GM23248 (cell line): ENCODE measurements around the gene MINDY4. TPM values are rescaled to one million over a fixed set of nuclear protein-coding genes. Genes with fewer than 3 reads are reported as not detected.

Source experiments
- DNase-seq: peaks from one replicate; pipeline ENCODE4 v3.0.0-alpha.2; 2015
- H2AFZ ChIP-seq: fragments of 200-600 bp; sonication (generic); 2 replicates; pipeline ENCODE4 v1.6.1; 2016; ENCODE audit warnings: antibody characterized with exemption
- H3F3A ChIP-seq: fragments of 200-600 bp; sonication (generic); 2 replicates; pipeline ENCODE4 v1.6.1; 2016; ENCODE audit warnings: mild to moderate bottlenecking, antibody characterized with exemption, mixed run types; ENCODE audit not compliant: insufficient read depth
- H3K27ac ChIP-seq: fragments of 200-600 bp; sonication (generic); 2 replicates; pipeline ENCODE4 v1.5.1; 2016; ENCODE audit warnings: mild to moderate bottlenecking
- H3K27me3 ChIP-seq: fragments of 200-600 bp; sonication (generic); replicated peaks from 2 replicates; pipeline ENCODE4 v1.6.1; 2016; ENCODE audit warnings: mild to moderate bottlenecking; ENCODE audit not compliant: insufficient read depth
- H3K36me3 ChIP-seq: fragments of 200-600 bp; sonication (generic); 2 replicates; pipeline ENCODE4 v1.6.1; 2016; ENCODE audit warnings: low read depth, mild to moderate bottlenecking
- H3K4me1 ChIP-seq: fragments of 200-600 bp; sonication (generic); 2 replicates; pipeline ENCODE4 v1.6.1; 2016; ENCODE audit warnings: mild to moderate bottlenecking; ENCODE audit not compliant: insufficient read depth
- H3K4me2 ChIP-seq: fragments of 200-600 bp; sonication (generic); one replicate; pipeline ENCODE4 v1.6.1; 2016; ENCODE audit warnings: mild to moderate bottlenecking; ENCODE audit not compliant: unreplicated experiment
- H3K4me3 ChIP-seq: fragments of 200-600 bp; sonication (generic); 2 replicates; pipeline ENCODE4 v1.5.1; 2016; ENCODE audit warnings: mild to moderate bottlenecking
- H3K79me2 ChIP-seq: fragments of 200-600 bp; sonication (generic); 2 replicates; pipeline ENCODE4 v1.6.1; 2016; ENCODE audit warnings: mild to moderate bottlenecking; ENCODE audit not compliant: insufficient read depth
- H3K9ac ChIP-seq: fragments of 200-600 bp; sonication (generic); 2 replicates; pipeline ENCODE4 v1.6.1; 2016; ENCODE audit warnings: mild to moderate bottlenecking
- H3K9me2 ChIP-seq: fragments of 200-600 bp; sonication (generic); 2 replicates; pipeline ENCODE4 v1.6.1; 2016; ENCODE audit warnings: mixed run types, mild to moderate bottlenecking, moderate library complexity; ENCODE audit not compliant: insufficient read depth
- H3K9me3 ChIP-seq: fragments of 200-600 bp; sonication (generic); one replicate; pipeline ENCODE4 v1.6.1; 2017; ENCODE audit warnings: low read depth
- H4K20me1 ChIP-seq: fragments of 200-600 bp; sonication (generic); 2 replicates; pipeline ENCODE4 v1.6.0; 2016; ENCODE audit not compliant: insufficient read depth
- EZH2 ChIP-seq: fragments of 200-600 bp; sonication (generic); IDR thresholded peaks from 2 replicates; pipeline ENCODE4 v1.6.1; 2018; ENCODE audit warnings: antibody characterized with exemption, mild to moderate bottlenecking; ENCODE audit not compliant: insufficient read depth, poor library complexity, severe bottlenecking
- EZH2phosphoT487 ChIP-seq: fragments of 200-600 bp; sonication (generic); IDR thresholded peaks from 2 replicates; pipeline ENCODE4 v1.6.1; 2018; ENCODE audit warnings: antibody characterized with exemption, moderate library complexity, mild to moderate bottlenecking, low read depth; ENCODE audit not compliant: insufficient read depth
- WGBS, 2 experiments: methylation state at CpG; one replicate each; pipeline ENCODE4 v1.1.6; 2015 to 2017; ENCODE audit warnings: low lambda C conversion rate in 2 of 2, low coverage in 1 of 2; ENCODE audit errors: missing lambda C conversion rate in 2 of 2; 5-methylcytosine and 5-hydroxymethylcytosine counted together
- in situ Hi-C: fragments of 300-500 bp; cut with MboI; formaldehyde crosslinking; loops from 2 replicates; pipeline ENCODE4 v1.15.0; 2020
- polyA plus RNA-seq: library from polyadenylated mRNA; unstranded; fragments of >200 nt; fragmentation: Nextera tagmentation; extraction: Ambion mirVana; gene quantifications from 2 replicates; pipeline ENCODE4 v1.2.1, GENCODE V29; 2016
- total RNA-seq: library from RNA; depleted of rRNA; stranded (reverse); fragments of >200 nt; shearing (Covaris generic); gene quantifications from 2 replicates; pipeline ENCODE4 v1.2.3, GENCODE V29; 2014

Gene MINDY4
- total and polyA plus RNA-seq, 2 experiments from 2014 or later = 2.5 to 3.5 TPM

DNA sequence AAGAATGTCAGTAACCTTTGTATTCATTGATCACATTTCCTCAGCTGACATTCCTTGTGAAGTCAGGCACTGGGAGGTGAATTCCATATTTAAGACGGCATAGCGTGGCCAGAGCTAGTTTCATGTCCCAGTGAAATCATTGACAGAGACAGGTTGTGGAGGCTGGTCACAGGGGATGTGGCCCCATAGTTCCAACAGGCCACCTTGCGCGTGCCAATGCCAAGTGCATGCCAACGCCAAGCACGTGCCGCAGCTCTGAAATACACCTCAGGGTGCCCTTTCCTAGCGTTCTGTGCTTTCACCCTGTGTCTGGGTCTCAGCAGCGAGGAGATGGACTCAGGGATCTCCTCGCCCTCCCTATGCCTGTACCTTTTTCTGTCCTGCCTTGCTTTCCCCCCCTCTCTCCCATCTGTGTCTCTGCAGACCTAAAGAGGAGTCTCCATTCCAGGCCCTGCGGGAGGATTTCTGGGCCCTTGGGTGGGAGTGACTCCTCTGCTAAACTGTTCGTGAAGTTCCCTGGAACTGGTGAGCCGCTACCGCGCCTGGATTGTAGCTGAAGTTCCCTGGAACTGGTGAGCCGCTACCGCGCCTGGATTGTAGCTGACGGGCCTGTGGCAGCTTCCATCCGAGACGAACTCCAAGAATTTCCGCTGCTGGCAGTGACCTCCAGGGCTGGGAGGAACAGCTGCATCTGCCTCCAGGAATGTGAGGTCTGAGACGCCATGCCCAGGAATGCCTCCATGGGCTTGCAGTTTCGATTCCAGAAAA lies 160.1 kb downstream of the MINDY4 start:
- TF ChIP-seq EZH2phosphoT487 (no peak), EZH2 (no peak)
- no peak overlapping the region for H3K27ac ChIP-seq
- H3K9me2 ChIP-seq = no peaks in the 10 kb centered on the region
- H2AFZ ChIP-seq = peak overlapping the region; percentile 68
- 0 out of 2 replicates have a peak overlapping the region, but pooled peaks have one; percentile 4 for H3K9ac ChIP-seq
- H3K79me2 ChIP-seq = no peaks in the 10 kb centered on the region
- H3F3A ChIP-seq = no peaks in the 10 kb centered on the region
- in situ Hi-C loops = no loop called here
- no peaks in the 10 kb centered on the region for H4K20me1 ChIP-seq
- WGBS, 2 experiments = 43 to 46% methylated on average over 24 of the region's 24 CpGs
- H3K4me3 ChIP-seq = no peak overlapping the region; the same call in 1 of the 2 replicates
- no peaks in the 10 kb centered on the region for H3K36me3 ChIP-seq
- DNase-seq = peak; percentile 70
- H3K27me3 ChIP-seq = no peaks in the 10 kb centered on the region
- H3K9me3 ChIP-seq = no peaks in the 10 kb centered on the region
- H3K4me1 ChIP-seq = peaks cover 12% of the 10 kb centered on the region
- peak overlapping the region; percentile 49 for H3K4me2 ChIP-seq

DNA sequence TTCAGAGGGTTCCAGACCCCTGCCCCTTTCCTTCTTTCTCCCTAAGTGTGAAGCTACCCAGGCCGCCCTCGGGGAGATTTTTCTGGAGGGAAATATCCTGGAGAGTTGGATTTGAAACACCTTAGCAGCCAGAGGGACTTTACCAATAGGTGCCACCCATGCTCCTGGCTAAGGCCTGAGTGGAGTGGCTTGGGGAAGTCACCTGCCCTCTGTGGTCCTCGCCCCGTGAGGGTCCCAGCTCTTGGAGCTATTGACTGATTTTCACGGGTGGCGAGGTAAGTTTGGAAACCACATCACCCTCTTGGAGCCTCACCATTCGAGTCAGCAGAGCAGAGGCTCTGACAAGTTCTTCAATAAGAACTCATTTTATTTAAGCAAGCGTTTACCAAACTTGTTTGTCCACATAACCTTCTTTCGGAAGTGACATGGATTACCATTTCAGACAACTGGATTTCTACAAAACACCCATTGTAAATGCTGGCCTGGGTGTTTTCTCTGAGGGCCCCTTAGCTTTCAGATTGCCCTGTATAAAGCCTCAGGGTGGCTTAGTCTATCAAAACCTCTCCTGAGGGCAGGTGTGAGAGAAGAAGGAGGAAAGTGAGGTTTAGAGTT lies 160.8 kb downstream of the MINDY4 start:
- Histone ChIP-seq H3K4me2 (peak overlapping the region; percentile 49), H3K4me3 (no peak overlapping the region), H3F3A (no peaks in the 10 kb centered on the region), H3K36me3 (no peaks in the 10 kb centered on the region), H3K9me2 (no peaks in the 10 kb centered on the region), H3K27me3 (no peaks in the 10 kb centered on the region), H4K20me1 (no peaks in the 10 kb centered on the region), H3K27ac (no peak overlapping the region), H3K9me3 (no peaks in the 10 kb centered on the region), H3K79me2 (no peaks in the 10 kb centered on the region), H3K9ac (0 out of 2 replicates have a peak overlapping the region, but pooled peaks have one; percentile 4), H2AFZ (peak overlapping the region; percentile 68), H3K4me1 (peaks cover 12% of the 10 kb centered on the region)
- no peak for DNase-seq
- 80 to 83% methylated on average over 9 of the region's 9 CpGs for WGBS, 2 experiments
- TF ChIP-seq EZH2phosphoT487 (no peak), EZH2 (no peak)
- in situ Hi-C loops = no loop called here

DNA sequence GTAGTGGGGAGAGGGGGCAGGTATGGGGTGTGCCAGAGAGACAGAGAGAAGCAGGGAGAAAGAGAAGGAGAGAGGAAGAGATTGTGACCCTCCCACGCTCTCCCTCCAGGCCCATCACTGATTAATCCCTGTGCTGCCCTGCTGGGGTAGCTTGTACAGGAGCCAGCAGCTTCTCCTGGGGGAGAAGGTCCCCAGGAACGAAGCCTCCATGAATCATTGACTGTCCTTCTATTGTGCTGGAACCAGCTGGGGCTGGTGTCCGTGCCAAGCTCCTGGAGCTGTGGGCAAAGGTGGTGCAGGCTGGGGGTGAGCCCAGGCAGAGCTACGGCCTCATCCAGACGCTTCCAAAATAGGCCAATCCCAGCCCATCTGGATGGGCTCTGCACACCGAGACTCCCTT lies 161.3 kb downstream of the MINDY4 start:
- no peaks in the 10 kb centered on the region for H3K9me3 ChIP-seq
- no peak overlapping the region for H2AFZ ChIP-seq
- DNase-seq = no peak
- H3K4me2 ChIP-seq = no peak overlapping the region
- H3K79me2 ChIP-seq = no peaks in the 10 kb centered on the region
- 87 to 90% methylated on average over 6 of the region's 6 CpGs for WGBS, 2 experiments
- H3K4me1 ChIP-seq = peaks cover 12% of the 10 kb centered on the region
- H3F3A ChIP-seq = no peaks in the 10 kb centered on the region
- TF ChIP-seq EZH2phosphoT487 (no peak), EZH2 (no peak)
- in situ Hi-C loops = no loop called here
- H3K27me3 ChIP-seq = peaks cover under 1% of the 10 kb centered on the region; the same call in 1 of the 2 replicates
- no peaks in the 10 kb centered on the region for H3K9me2 ChIP-seq
- no peak overlapping the region for H3K9ac ChIP-seq
- no peak overlapping the region for H3K27ac ChIP-seq
- H4K20me1 ChIP-seq = no peaks in the 10 kb centered on the region
- no peak overlapping the region for H3K4me3 ChIP-seq
- H3K36me3 ChIP-seq = no peaks in the 10 kb centered on the region

DNA sequence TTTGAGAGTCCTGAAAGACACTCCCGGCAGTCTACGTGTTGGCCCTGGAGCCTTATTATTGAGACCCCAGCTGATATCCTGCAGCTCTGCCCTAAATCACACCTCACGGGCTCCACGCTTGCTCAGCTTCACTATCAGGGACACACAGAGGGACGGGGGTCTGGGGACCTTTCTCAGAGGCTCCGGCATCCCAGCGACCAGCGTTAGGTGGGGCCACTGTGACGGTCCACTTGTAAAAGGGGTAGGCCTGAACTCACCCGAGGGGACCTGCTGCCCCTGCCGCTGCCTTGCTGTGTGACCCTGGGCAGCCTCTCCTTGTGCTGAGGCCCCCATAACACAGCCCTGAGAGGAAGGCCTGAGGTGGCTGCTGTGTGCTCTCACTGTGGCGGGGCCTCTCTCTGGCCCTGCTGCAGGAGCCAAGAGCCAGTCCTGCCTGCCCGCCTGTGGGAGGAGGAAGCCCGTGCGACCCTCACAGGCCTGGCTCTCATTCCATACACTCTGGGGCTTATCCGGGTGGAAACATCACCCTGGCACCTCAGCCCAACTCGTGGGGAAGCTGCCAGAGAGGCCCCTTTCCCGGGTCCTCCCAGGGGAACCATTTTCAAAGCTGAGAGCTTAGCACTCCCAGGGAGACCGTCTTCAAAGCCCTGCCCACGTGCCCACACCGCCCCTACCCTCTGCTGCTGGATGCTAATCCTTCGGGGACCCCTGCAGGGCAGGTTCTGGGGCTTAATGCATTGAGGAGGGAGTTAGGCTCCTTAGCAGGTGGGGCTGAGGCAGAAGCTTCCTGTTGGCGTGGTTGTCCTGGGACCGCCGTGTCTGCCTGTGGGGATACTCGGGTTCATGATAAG lies 162.1 kb downstream of the MINDY4 start:
- Histone ChIP-seq H4K20me1 (no peaks in the 10 kb centered on the region), H2AFZ (no peak overlapping the region)
- TF ChIP-seq EZH2phosphoT487 (no peak), EZH2 (no peak)

More for the DNA sequence above, 162.1 kb downstream of the MINDY4 start:
- Histone ChIP-seq H3K4me1 (peaks cover 12% of the 10 kb centered on the region), H3K4me3 (no peak overlapping the region), H3K4me2 (no peak overlapping the region), H3K79me2 (no peaks in the 10 kb centered on the region), H3K9me3 (no peaks in the 10 kb centered on the region), H3K36me3 (no peaks in the 10 kb centered on the region), H3F3A (no peaks in the 10 kb centered on the region), H3K27ac (no peak overlapping the region), H3K9me2 (no peaks in the 10 kb centered on the region), H3K9ac (no peak overlapping the region), H3K27me3 (peaks cover 9% of the 10 kb centered on the region; the same call in 1 of the 2 replicates)
- no peak for DNase-seq
- in situ Hi-C loops = no loop called here
- 86 to 89% methylated on average over 26 of the region's 26 CpGs for WGBS, 2 experiments
